Stimulated activated naive CD8-positive, alpha-beta T cell treated with anti-CD3 and anti-CD28 coated beads, Interleukin-15, Interleukin-2, amounts not matched to agents 100 U/mL and 50 U/mL, for 24 hours (primary cell): ENCODE data around the gene PNMT.
A peak's percentile ranks its signal among the peaks of the same experiment; 100 is the strongest.

Source experiments
- ATAC-seq: fragments of 150-1000 bp; cut with Tn5 transposase; one replicate; pipeline ENCODE4 v1.10.0; 2021
- DNase-seq: peaks from one replicate; pipeline ENCODE4 v3.0.0; 2021

The PNMT gene

DNA sequence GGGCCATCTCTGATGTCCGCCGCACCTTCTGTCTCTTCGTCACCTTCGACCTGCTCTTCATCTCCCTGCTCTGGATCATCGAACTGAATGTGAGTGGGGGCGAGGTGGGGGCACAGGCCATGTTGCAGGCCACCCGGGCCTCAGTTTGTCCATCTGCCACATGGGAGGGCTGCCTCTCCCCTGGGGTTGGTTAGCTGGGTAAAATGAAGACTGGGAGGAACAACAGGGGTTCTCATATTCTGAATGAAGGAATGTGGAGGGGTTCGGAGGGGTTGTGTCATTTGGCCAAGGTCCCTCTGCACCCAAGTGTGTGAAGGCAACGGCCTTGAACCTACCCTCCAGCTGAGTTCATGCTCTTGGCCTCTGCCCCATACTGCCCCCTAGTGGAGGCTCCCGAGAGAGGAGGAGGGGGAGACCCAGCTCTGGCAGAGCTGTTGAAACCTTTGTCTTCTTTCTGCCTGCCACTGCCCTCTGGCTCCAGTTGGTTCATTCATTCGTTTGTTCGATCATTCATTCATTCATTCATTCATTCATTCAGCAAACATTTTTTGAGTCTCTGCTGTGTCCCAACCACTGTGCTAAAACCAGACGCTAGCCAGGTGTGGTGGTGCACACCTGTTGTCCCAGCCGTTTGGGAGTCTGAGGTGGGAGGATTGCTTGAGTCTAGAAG, 14.5 kb upstream of the PNMT start:
- ATAC-seq (peak; percentile 56), DNase-seq (peak; percentile 90)

DNA sequence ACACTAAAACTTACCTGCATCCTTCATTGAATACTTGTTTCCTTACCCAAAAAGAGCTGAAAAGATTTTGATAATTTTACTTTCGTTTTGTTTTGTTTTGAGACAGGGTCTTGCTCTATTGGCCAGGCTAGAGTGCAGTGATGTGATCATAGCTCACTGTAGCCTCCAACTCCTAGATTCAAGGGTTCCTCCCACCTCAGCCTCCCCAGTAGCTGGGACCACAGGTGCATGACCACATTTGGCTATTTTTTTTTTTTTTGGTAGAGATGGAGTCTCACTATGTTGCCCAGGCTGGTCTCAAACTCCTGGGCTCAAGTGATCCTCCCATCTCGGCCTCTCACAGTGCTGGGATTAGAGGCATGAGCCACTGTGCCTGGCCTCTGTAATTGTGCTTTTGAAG, 13.1 kb upstream of the PNMT start:
- ATAC-seq = no peak
- DNase-seq = no peak

DNA sequence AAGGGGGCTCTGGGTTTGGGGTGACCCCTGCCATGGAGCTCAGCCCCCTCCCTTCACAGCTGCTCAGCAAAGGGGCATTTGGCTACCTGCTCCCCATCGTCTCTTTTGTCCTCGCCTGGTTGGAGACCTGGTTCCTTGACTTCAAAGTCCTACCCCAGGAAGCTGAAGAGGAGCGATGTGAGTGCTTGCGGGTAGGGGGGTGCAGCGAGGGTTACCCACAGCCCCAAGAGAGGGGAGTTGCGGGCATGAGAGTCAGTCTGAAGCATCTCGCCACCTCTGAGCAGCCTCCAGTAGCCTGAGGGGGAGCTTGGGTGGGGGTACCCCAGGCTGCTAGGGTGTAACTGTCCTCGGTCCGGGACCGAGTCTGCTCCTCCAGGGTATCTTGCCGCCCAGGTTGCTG, 9.9 kb upstream of the PNMT start:
- ATAC-seq (peak; percentile 25), DNase-seq (no peak)

DNA sequence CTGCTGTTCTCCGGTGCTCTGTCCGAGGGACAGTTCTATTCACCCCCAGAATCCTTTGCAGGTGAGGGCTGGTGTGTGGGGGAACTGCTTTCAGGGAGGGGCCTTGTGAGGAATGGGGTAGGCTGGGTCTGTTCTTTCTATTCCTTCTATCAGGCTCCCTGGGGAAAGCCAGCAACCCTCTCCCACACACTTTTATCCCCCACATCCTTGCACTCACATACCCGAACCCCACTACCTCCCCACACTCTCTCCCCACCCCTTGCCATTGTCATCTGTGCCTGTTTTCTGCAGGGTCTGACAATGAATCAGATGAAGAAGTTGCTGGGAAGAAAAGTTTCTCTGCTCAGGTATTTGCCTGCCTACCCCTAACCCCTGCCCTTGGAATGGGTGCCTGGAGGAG, 9.5 kb upstream of the PNMT start:
- ATAC-seq (no peak), DNase-seq (no peak)

DNA sequence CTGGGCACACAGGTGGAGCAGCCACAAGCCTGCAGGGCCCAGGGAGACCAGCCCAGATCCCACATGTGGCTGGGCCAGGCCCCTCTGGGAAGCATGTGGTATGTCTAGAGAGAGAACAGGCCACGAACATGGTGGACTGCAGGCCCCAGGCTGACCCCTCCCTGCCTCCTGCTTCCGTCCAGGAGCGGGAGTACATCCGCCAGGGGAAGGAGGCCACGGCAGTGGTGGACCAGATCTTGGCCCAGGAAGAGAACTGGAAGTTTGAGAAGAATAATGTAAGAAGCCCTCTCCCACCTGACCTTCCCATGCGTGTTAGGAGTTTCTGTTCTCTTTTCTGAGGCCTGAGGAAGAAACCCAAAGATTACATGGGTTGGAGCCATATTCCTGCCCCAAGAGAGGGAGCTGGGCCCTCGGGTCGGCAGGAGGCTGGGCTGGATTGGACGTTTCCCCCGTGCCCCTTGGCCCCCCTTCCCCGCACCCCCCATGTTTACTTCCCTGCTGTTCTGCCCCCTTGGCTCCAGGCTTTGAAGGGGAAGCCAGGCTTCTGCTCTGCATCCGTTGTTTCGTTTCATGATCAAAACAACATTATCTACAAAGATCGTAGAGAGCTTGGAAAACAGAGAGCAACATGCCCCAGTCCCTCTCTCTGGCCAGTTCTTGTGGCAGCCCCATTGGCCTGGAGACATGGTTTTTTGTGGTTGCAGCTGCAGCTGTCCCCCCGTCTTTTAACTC, 8.8 kb upstream of the PNMT start:
- DNase-seq = no peak
- ATAC-seq = no peak

DNA sequence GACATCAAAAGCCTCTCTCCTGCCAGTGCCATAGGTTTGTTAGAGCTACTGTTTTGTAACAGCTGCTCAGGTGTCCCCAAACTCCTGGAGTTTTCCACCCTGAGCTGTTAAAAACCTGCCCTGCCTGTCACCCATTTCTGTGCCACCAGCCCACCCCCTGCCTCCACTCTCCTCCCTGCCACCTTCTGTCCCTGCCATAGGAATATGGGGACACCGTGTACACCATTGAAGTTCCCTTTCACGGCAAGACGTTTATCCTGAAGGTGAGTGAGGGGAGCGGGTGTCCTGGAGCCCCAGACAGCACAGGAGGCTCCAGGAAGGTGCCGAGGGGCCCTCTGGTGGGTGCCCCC, 8.3 kb upstream of the PNMT start:
- ATAC-seq (no peak), DNase-seq (no peak)

DNA sequence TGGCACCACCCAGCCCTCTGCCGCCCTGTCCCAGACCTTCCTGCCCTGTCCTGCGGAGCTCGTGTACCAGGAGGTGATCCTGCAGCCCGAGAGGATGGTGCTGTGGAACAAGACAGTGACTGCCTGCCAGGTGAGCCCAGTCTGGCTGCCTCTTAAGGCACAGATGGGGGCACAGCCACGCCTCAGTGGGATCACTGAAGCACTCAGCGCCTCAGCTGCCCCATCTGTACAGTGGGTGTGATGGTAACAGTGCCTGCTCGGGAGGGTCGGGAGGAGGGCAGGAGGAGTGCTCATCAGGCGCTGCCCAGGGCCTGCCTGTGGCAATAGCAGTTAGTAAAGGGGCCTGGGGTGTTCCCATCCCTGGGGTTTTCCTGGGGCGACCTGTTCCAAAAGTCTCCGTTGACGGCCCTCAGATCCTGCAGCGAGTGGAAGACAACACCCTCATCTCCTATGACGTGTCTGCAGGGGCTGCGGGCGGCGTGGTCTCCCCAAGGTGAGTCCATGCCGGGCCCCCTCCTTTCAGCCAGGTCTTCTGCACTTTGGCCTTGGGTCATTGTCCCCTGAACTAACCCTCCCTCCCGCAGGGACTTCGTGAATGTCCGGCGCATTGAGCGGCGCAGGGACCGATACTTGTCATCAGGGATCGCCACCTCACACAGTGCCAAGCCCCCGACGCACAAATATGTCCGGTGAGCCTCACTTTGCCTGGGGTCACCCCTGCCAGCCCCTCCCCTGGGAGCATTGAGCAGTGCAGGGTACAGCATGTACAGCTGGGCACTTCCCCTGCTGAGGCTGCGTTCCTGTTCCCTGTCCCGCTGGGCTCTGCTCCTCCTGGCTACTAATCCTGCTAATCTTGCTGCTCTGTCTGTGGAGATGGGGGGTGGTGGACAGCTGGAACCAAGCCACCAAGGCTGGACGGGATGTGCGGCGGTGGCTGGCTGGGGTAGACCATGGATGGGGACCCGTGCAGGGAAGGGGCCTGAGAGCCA, 7.6 kb upstream of the PNMT start:
- no peak for ATAC-seq
- DNase-seq = no peak

DNA sequence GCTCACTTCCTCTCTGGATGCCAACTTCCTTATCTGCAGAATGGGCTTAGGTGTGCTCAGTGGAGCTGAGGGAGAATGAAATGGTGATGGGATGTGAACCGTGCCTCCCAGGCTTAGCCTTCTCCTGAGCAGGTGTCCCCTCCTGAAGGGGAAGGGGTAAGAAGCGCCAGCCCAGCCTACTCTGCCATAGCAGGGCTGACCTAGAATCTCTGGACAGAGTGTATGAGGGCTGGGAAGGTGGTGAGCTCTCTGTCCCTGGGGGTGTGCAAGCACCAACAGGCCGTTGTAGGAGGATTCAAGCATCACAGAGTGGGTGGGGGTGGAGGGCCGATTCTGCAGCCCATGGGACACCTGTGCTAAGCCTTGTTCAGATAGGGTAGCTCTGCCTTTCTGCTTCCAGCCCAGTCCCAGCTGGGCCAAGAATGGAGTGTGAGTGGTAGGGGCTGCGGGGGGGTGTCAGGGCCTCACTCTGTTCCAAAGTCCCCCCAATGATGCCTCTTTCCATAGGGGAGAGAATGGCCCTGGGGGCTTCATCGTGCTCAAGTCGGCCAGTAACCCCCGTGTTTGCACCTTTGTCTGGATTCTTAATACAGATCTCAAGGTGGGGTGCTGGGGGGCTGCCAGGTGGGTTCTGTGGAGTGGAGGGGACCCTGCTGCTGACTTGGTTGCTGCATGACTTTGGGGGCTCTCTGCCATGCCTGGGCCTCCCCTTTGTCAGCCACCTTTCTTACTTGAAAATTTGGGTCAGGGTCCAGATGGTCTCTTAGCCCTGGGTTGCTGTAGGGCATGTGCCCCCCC, 6.3 kb upstream of the PNMT start:
- ATAC-seq (no peak), DNase-seq (no peak)

DNA sequence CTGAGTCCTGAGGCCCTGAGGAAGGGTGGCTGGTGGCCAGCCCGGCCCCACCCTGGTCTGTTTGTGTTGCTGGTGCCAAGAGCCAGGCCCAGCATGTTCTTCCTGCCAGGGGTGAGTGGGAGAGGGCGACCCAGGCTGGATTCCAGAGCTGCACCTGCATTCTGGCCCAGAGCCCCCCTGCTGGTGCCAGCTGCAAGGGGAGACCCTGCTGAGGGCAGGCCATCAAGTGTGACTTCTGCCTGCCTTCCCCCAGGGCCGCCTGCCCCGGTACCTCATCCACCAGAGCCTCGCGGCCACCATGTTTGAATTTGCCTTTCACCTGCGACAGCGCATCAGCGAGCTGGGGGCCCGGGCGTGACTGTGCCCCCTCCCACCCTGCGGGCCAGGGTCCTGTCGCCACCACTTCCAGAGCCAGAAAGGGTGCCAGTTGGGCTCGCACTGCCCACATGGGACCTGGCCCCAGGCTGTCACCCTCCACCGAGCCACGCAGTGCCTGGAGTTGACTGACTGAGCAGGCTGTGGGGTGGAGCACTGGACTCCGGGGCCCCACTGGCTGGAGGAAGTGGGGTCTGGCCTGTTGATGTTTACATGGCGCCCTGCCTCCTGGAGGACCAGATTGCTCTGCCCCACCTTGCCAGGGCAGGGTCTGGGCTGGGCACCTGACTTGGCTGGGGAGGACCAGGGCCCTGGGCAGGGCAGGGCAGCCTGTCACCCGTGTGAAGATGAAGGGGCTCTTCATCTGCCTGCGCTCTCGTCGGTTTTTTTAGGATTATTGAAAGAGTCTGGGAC, 5.5 kb upstream of the PNMT start:
- DNase-seq = no peak
- no peak for ATAC-seq

DNA sequence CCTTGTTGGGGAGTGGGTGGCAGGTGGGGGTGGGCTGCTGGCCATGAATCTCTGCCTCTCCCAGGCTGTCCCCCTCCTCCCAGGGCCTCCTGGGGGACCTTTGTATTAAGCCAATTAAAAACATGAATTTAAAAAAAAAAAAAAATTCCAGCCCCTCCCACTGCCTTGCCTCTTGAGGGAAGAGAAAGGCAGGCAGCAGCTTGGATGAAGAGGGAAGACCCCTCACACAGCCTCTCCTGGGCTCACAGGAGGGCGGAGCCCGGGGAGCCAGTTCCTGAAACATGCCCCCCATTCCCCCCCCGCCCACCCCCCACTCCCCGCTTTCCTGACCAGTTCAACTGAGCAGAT, 4.9 kb upstream of the PNMT start:
- ATAC-seq = no peak
- no peak for DNase-seq

DNA sequence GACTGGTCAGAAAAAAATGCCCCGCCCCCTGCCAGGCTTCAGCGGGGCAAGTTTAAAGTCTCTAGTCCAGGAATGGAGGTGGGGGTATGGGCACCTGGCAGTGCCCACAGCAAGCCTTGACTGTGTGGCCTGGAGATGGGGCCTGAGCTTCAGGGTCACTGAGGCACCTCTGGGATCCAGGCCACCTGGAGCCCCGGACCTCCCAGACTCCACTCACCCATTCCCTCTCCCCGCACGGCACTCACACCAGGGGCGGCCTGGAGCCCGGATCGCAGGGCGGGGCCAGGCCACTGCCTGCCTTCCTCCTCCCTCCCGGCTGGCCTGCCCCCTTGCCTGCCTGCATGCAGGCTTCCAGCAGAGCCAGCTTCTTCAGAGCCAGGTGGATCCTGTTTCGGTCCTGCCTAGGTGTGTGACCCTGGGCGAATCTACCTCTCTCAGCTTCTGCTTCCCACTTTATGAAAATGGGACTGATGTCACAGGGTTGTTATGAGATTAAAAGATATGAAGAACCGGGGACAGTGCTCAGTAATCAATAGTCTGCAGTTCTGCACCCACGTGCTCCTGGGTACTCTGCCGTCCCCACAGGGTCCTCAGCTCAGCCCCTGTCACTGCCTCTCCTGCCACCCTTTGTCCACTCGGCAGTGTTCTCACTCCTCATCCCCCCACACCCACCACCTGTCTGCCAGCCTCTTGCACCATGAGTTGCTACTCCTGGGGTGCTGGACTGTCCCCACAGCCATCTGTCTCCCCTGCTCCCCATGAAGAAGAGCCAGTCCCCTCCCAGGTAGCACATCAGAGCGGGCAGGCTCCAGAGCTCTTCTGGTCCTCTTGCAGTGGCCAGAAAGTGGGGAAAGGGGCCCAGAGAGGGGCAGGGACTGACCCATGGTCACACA, 4.3 kb upstream of the PNMT start:
- DNase-seq = no peak
- no peak for ATAC-seq

DNA sequence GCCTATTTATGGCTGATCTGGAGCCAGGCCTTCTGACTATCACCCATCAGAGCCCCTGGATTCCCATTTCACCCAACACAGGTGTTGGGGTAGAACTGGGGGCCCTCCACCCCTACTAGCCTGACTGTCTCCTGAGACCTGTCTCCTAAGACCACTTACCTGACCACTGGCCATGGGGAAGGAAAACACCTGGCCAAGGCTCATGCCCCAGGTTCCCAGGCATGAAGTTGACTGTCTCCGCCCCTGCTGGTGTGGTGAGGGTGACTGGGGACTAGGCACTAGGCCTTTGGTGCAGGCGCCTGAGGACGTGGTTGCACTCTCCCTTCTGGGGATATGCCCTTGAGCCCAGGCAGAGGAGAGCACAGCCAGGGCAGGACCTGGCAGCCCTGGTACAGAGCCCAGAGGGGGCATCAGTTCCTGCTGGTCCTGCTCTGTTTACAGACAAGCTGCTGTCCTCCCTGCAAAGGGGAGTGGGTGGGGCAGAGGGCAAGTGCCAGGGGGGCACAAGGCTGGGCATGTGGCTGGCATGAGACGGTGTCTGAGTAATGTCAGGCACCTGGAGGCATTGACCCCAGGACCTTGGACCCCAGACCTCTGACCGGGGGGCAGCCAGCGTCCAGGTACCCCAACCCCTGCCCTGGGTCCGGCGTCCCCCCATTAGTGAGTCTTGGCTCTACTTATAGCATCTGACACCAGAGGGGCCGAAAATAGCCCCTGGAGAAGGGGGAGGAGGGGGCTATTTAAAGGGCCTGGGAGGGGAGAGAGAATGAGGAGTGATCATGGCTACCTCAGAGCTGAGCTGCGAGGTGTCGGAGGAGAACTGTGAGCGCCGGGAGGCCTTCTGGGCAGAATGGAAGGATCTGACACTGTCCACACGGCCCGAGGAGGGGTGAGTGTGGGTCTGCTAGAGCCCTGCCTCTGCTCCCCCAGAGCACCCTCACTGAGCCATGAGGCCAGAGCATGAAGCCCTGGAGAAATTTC, 3.4 kb upstream of the PNMT start, which contains the start of gene TCAP:
Gene TCAP, plus strand, starts transcription at position 769 of the 981 bp plus-strand sequence. Its CDS starts 11 bp downstream, at position 780.
- DNase-seq (no peak), ATAC-seq (no peak)

DNA sequence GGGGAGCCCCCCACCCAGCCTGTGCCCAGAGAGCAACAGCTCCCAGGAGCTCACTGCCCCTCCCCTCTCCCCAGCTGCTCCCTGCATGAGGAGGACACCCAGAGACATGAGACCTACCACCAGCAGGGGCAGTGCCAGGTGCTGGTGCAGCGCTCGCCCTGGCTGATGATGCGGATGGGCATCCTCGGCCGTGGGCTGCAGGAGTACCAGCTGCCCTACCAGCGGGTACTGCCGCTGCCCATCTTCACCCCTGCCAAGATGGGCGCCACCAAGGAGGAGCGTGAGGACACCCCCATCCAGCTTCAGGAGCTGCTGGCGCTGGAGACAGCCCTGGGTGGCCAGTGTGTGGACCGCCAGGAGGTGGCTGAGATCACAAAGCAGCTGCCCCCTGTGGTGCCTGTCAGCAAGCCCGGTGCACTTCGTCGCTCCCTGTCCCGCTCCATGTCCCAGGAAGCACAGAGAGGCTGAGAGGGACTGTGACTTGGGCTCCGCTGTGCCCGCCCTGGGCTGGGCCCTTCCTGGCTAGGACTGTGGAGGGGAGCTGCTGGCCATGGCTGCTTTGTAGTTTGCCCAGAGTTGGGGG, 2.5 kb upstream of the PNMT start:
- ATAC-seq (no peak), DNase-seq (peak; percentile 19)

DNA sequence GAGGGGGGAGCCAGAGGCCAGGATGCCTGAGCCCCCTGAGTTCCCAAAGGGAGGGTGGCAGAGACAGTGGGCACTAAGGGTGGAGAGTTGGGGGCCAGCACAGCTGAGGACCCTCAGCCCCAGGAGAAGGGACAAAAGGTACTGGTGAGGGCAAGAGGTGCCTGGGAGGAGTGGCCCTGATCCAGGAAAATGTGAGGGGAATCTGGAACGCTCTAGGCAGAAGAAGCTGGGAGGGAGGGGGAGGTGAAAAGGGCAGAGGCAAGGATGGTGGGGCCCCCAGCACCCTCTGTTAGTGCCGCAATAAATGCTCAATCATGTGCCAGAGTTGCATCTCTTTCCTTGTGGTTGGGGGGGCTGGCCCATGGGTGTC, 2.0 kb upstream of the PNMT start:
- no peak for DNase-seq

DNA sequence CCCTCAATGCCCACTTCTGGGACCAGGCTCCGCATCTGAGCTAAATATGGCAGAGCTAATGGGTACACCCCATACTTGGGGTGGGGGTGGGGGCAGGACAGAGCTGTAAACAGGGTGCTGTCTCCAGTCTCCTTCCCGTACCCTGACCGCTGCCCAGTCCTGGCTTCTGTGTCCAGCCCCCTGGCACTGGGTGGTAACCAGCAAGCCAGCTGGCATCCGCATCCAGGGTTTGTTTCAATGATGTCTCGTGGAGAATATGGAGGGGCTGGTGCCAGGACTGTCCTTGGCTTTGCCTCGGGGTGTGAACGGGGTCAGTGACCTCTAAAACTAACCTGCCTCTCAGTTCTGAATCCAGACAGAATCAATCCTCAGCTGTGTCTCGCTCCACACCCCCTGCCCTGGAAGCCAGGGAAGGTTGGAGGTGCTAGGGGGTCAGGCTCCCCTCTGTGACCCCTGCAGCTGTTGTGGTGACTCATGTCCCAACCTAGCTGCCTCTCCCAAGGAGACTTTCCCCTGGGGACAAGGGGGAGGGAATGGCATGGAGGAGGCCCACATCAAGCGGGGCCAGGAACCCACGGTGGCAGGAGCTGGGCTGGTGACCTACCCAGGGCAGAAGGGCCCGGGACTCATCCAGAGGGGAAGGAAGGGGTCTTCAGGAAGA, 1.5 kb upstream of the PNMT start:
- ATAC-seq = no peak
- DNase-seq = no peak

More for the DNA sequence above, 2.0 kb upstream of the PNMT start:
- no peak for ATAC-seq

DNA sequence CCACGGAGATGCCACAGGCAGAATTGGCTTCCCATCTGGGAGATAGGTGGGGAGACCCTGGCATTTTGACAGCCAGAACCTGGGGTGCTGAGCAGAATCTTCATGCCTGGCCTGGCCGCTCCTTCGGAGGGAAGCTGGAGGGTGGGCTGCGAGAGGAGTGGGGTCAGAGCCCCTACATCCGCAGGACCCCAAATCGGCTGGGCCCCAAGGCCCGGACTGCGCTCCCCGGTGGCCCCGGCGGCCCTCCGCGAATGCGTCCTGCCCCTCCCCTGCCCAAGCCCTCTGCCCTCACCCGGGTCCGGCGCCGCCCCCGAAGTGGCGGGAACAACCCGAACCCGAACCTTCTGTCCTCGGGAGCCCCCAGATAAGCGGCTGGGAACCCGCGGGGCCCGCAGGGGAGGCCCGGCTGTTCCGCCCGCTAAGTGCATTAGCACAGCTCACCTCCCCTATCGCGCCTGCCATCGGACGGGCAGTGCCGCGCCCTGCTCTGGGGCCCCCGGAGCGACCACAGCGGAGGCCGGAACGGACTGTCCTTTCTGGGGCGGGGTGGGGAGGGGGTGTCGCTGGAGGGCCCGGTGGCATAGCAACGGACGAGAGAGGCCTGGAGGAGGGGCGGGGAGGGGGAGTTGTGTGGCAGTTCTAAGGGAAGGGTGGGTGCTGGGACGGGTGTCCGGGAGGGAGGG, 850 bp upstream of the PNMT start:
- ATAC-seq (no peak), DNase-seq (peak; percentile 18)
